K562 (cell line): ENCODE data around the gene FTL. TPM values are rescaled to one million over a fixed set of nuclear protein-coding genes. Genes with fewer than 3 reads are reported as not detected.
A peak's percentile ranks its signal among the peaks of the same experiment; 100 is the strongest.

Experiments used
- ARID1B ChIP-seq: fragments of 450-650 bp; IDR thresholded peaks from 2 replicates; pipeline ENCODE4 v1.6.1; 2016; ENCODE audit warnings: antibody characterized with exemption, mild to moderate bottlenecking, inconsistent platforms
- DDX20 ChIP-seq: fragments of 450-650 bp; IDR thresholded peaks from 2 replicates; pipeline ENCODE4 v1.6.1; 2016; ENCODE audit warnings: missing genetic modification characterization, low read depth, mild to moderate bottlenecking, missing compliant biosample characterization, moderate library complexity
- GABPB1 ChIP-seq: sonication (generic); formaldehyde crosslinking; IDR thresholded peaks from 2 replicates; pipeline ENCODE4 v1.8.0; 2022; ENCODE audit warnings: mild to moderate bottlenecking, missing genetic modification reagents
- HDAC6 ChIP-seq: IDR thresholded peaks from 2 replicates; pipeline ENCODE4 v1.6.1; 2012; ENCODE audit warnings: low read depth, mild to moderate bottlenecking, control low read depth, inconsistent platforms, low read length, moderate library complexity
- HNRNPK ChIP-seq: fragments of 200-400 bp; formaldehyde crosslinking; IDR thresholded peaks from one replicate; pipeline ENCODE4 v1.6.1; 2018; ENCODE audit warnings: mild to moderate bottlenecking, low read depth, low read length; ENCODE audit not compliant: poor library complexity, severe bottlenecking
- MED1 ChIP-seq: sonication (generic); formaldehyde crosslinking; IDR thresholded peaks from 2 replicates; pipeline ENCODE4 v1.8.1; 2023; ENCODE audit warnings: missing genetic modification reagents, borderline replicate concordance
- MXD1 ChIP-seq: fragments of 250-450 bp; sonication (Bioruptor Pico); IDR thresholded peaks from 2 replicates; pipeline ENCODE4 v1.8.0; 2021; ENCODE audit warnings: borderline replicate concordance, mild to moderate bottlenecking, moderate library complexity; ENCODE audit not compliant: poor library complexity, severe bottlenecking
- NCOA4 ChIP-seq: fragments of 450-650 bp; IDR thresholded peaks from 2 replicates; pipeline ENCODE4 v1.6.1; 2018; ENCODE audit warnings: mild to moderate bottlenecking; ENCODE audit not compliant: partially characterized antibody
- NFATC3 ChIP-seq: fragments of 450-650 bp; IDR thresholded peaks from 2 replicates; pipeline ENCODE4 v1.6.1; 2017; ENCODE audit warnings: mild to moderate bottlenecking
- NFYB ChIP-seq: IDR thresholded peaks from 2 replicates; pipeline ENCODE4 v1.6.1; 2011; ENCODE audit warnings: mild to moderate bottlenecking, moderate library complexity; ENCODE audit not compliant: insufficient read length; ENCODE audit errors: extremely low read depth
- PHF21A ChIP-seq: fragments of 450-650 bp; IDR thresholded peaks from 2 replicates; pipeline ENCODE4 v1.6.1; 2017; ENCODE audit warnings: low read depth, borderline replicate concordance
- ZBTB33 ChIP-seq: sonication (generic); formaldehyde crosslinking; IDR thresholded peaks from 2 replicates; pipeline ENCODE4 v1.8.1; 2023; ENCODE audit warnings: mild to moderate bottlenecking, missing genetic modification reagents
- ZNF324 ChIP-seq: fragments of 250-450 bp; sonication (Bioruptor Pico); IDR thresholded peaks from 2 replicates; pipeline ENCODE4 v1.4.0; 2020; ENCODE audit warnings: mild to moderate bottlenecking
- ZNF347 ChIP-seq: fragments of 450-650 bp; formaldehyde crosslinking; IDR thresholded peaks from 2 replicates; pipeline ENCODE4 v1.4.0; 2020; ENCODE audit warnings: low read depth, mild to moderate bottlenecking, moderate library complexity
- ZNF41 ChIP-seq: fragments of 250-450 bp; sonication (Bioruptor Pico); conservative IDR thresholded peaks from 2 replicates; pipeline ENCODE4 v1.4.0; 2020; ENCODE audit warnings: mild to moderate bottlenecking
- ZNF668 ChIP-seq: fragments of 250-450 bp; sonication (Bioruptor Pico); IDR thresholded peaks from 2 replicates; pipeline ENCODE4 v1.8.0; 2022; ENCODE audit warnings: mild to moderate bottlenecking, inconsistent platforms
- polyA plus RNA-seq, 8 experiments: library from polyadenylated mRNA; depleted of rRNA in 4 of 8; stranded (reverse) in 5 of 8; unstranded in 3 of 8; fragments of >200 nt; fragmentation: Nextera tagmentation in 2 of 8; fragmentation: Illumina TruSeq in 1 of 8; extraction: Ambion mirVana in 2 of 8; extraction: Trizol in 1 of 8; gene quantifications; 2 replicates each; pipeline versions ENCODE4 v1.2.1 to v1.2.3, GENCODE V29; 2011 to 2014; ENCODE audit warnings: inconsistent platforms in 1 of 8, missing spikeins in 1 of 8
- total RNA-seq, 7 experiments: library from RNA; depleted of rRNA in 6 of 7; stranded (reverse); fragments of >200 nt in 6 of 7; fragmentation: Illumina TruSeq in 2 of 7; extraction: Trizol in 2 of 7; gene quantifications; 2 replicates each; pipeline versions ENCODE4 v1.2.1 to v1.2.3, GENCODE V29; 2011 to 2021; ENCODE audit warnings: low replicate concordance in 1 of 7
- TF ChIP-seq, protein P1 (sequence below): fragments of 250-450 bp; sonication (Bioruptor Pico); IDR thresholded peaks from 2 replicates; pipeline ENCODE4 v1.5.0; 2021
- TF ChIP-seq, protein P2 (sequence below), 2 experiments: fragments of 250-450 bp in 1 of 2; fragments of 450-650 bp in 1 of 2; sonication (Bioruptor Pico) in 1 of 2; IDR thresholded peaks; 2 replicates each; pipeline versions ENCODE4 v1.6.1 to v1.8.0; 2016 to 2021; ENCODE audit warnings: mild to moderate bottlenecking in 2 of 2, moderate library complexity in 2 of 2, missing compliant biosample characterization in 1 of 2, missing genetic modification characterization in 1 of 2
- TF ChIP-seq, protein P3 (sequence below): fragments of 250-450 bp; sonication (Bioruptor Pico); IDR thresholded peaks from 2 replicates; pipeline ENCODE4 v1.4.0; 2020; ENCODE audit warnings: mild to moderate bottlenecking, moderate library complexity
- TF ChIP-seq, protein P4 (sequence below): fragments of 450-650 bp; formaldehyde crosslinking; IDR thresholded peaks from 2 replicates; pipeline ENCODE4 v1.4.0; 2022; ENCODE audit warnings: missing genetic modification characterization

FTL gene
- total and polyA plus RNA-seq, 9 of the 15 experiments (the other 6 are each of a cell fraction or from before 2014, with no cell fraction given), result 1,231 to 27,415 (median 3,965) TPM

DNA sequence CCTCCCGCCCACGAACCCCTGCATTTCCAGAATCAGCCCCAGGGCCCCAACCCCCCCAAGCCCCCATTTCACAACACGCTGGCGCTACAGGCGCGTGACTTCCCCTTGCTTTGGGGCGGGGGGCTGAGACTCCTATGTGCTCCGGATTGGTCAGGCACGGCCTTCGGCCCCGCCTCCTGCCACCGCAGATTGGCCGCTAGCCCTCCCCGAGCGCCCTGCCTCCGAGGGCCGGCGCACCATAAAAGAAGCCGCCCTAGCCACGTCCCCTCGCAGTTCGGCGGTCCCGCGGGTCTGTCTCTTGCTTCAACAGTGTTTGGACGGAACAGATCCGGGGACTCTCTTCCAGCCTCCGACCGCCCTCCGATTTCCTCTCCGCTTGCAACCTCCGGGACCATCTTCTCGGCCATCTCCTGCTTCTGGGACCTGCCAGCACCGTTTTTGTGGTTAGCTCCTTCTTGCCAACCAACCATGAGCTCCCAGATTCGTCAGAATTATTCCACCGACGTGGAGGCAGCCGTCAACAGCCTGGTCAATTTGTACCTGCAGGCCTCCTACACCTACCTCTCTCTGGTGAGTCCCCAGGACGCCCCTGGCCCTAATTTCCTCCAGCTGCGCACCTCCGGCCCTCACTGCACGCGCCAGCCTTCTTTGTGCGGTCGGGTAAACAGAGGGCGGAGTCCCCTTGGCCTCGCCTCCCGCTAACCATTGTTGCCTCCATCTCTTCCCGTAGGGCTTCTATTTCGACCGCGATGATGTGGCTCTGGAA lies at the start of gene FTL (continued):
- TF ChIP-seq, protein P1, sequence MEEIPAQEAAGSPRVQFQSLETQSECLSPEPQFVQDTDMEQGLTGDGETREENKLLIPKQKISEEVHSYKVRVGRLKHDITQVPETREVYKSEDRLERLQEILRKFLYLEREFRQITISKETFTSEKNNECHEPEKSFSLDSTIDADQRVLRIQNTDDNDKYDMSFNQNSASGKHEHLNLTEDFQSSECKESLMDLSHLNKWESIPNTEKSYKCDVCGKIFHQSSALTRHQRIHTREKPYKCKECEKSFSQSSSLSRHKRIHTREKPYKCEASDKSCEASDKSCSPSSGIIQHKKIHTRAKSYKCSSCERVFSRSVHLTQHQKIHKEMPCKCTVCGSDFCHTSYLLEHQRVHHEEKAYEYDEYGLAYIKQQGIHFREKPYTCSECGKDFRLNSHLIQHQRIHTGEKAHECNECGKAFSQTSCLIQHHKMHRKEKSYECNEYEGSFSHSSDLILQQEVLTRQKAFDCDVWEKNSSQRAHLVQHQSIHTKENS (CRISPR knock-in tag), result no peak
- TF ChIP-seq ZBTB33 (CRISPR knock-in tag), result 0 out of 2 replicates have a peak, but pooled peaks have one; percentile 9
- TF ChIP-seq DDX20 (tag), result no peak
- peak; percentile 80 for TF ChIP-seq GABPB1
- TF ChIP-seq HDAC6, result peak; percentile 92; the same call in 1 of the 2 replicates
- TF ChIP-seq MED1 (CRISPR knock-in tag), result no peak
- no peak for TF ChIP-seq ZNF324 (CRISPR knock-in tag)
- TF ChIP-seq, protein P2, sequence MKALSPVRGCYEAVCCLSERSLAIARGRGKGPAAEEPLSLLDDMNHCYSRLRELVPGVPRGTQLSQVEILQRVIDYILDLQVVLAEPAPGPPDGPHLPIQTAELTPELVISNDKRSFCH (CRISPR knock-in tag; IDR thresholded peaks at IDR 0.05), result no peak
- TF ChIP-seq, protein P2 (tag; IDR thresholded peaks at IDR 0.05), result no peak
- TF ChIP-seq MXD1 (CRISPR knock-in tag), result no peak
- TF ChIP-seq, protein P3, sequence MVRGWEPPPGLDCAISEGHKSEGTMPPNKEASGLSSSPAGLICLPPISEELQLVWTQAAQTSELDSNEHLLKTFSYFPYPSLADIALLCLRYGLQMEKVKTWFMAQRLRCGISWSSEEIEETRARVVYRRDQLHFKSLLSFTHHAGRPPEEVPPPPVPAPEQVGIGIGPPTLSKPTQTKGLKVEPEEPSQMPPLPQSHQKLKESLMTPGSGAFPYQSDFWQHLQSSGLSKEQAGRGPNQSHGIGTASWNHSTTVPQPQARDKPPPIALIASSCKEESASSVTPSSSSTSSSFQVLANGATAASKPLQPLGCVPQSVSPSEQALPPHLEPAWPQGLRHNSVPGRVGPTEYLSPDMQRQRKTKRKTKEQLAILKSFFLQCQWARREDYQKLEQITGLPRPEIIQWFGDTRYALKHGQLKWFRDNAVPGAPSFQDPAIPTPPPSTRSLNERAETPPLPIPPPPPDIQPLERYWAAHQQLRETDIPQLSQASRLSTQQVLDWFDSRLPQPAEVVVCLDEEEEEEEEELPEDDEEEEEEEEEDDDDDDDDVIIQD (CRISPR knock-in tag), result no peak
- TF ChIP-seq HNRNPK, result no peak
- peak; percentile 91 for TF ChIP-seq NFYB
- peak; percentile 38; the same call in 1 of the 2 replicates for TF ChIP-seq ARID1B
- no peak for TF ChIP-seq ZNF668 (CRISPR knock-in tag)
- TF ChIP-seq NCOA4, result no peak
- TF ChIP-seq, protein P4, sequence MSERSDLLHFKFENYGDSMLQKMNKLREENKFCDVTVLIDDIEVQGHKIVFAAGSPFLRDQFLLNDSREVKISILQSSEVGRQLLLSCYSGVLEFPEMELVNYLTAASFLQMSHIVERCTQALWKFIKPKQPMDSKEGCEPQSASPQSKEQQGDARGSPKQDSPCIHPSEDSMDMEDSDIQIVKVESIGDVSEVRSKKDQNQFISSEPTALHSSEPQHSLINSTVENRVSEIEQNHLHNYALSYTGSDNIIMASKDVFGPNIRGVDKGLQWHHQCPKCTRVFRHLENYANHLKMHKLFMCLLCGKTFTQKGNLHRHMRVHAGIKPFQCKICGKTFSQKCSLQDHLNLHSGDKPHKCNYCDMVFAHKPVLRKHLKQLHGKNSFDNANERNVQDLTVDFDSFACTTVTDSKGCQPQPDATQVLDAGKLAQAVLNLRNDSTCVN (CRISPR knock-in tag), result peak; percentile 89
- TF ChIP-seq PHF21A, result no peak
- no peak for TF ChIP-seq ZNF41 (CRISPR knock-in tag)
- TF ChIP-seq NFATC3, result 0 out of 2 replicates have a peak, but pooled peaks have one; percentile 27
- TF ChIP-seq ZNF347 (CRISPR knock-in tag), result no peak
